Peyer's patch (tissue), 4 donors: ENCODE data around the gene ZER1. TPM values are rescaled to one million over a fixed set of nuclear protein-coding genes. Genes with fewer than 3 reads are reported as not detected.

Source experiments
- DNase-seq, 3 donors: peaks; one replicate each; pipeline ENCODE4 v3.0.0-alpha.2; 2017 to 2019
- H3K27ac ChIP-seq, 4 donors: fragments of 200-600 bp; sonication (generic); one replicate each; pipeline ENCODE4 v1.5.1; 2016 to 2019
- H3K27me3 ChIP-seq, 2 donors: fragments of 200-600 bp; sonication (generic); one replicate each; pipeline ENCODE4 v1.5.1; 2019
- H3K36me3 ChIP-seq, 3 donors: fragments of 200-600 bp; sonication (generic); one replicate each; pipeline ENCODE4 v1.5.1; 2016 to 2019
- H3K4me1 ChIP-seq, 4 donors: fragments of 200-600 bp; sonication (generic); one replicate each; pipeline ENCODE4 v1.5.1; 2016 to 2019
- H3K4me3 ChIP-seq, 4 donors: fragments of 200-600 bp; sonication (generic); 1 replicate in 3 of 4; 2 replicates in 1 of 4; pipeline ENCODE4 v1.5.1; 2016 to 2019; ENCODE audit warnings: mild to moderate bottlenecking in 1 of 4
- H3K9me3 ChIP-seq, 4 donors: fragments of 200-600 bp; sonication (generic); one replicate each; pipeline ENCODE4 v1.5.1; 2016 to 2019; ENCODE audit warnings: mild to moderate bottlenecking in 1 of 4
- POLR2A ChIP-seq, 2 donors: fragments of 450-650 bp; IDR thresholded peaks; one replicate each; pipeline ENCODE4 v1.5.1; 2017; ENCODE audit warnings: antibody characterized with exemption in 2 of 2, mild to moderate bottlenecking in 2 of 2, moderate library complexity in 2 of 2
- total RNA-seq, 4 donors: library from RNA; depleted of rRNA; stranded (reverse); fragments of >200 nt; gene quantifications; one replicate each; pipeline ENCODE4 v1.1.0, GENCODE V29; 2016
- TF ChIP-seq, protein P1 (sequence below), 6 experiments: fragments of 450-650 bp in 4 of 6; fragments of 200-600 bp in 2 of 6; sonication (generic) in 1 of 6; IDR thresholded peaks; one replicate each; pipeline ENCODE4 v1.5.1; 2017 to 2019; ENCODE audit warnings: antibody characterized with exemption in 6 of 6, mild to moderate bottlenecking in 3 of 6, moderate library complexity in 1 of 6

The ZER1 gene
- total RNA-seq, 4 donors from 2014 or later, result 83.1 to 114 (median 88.1) TPM

DNA sequence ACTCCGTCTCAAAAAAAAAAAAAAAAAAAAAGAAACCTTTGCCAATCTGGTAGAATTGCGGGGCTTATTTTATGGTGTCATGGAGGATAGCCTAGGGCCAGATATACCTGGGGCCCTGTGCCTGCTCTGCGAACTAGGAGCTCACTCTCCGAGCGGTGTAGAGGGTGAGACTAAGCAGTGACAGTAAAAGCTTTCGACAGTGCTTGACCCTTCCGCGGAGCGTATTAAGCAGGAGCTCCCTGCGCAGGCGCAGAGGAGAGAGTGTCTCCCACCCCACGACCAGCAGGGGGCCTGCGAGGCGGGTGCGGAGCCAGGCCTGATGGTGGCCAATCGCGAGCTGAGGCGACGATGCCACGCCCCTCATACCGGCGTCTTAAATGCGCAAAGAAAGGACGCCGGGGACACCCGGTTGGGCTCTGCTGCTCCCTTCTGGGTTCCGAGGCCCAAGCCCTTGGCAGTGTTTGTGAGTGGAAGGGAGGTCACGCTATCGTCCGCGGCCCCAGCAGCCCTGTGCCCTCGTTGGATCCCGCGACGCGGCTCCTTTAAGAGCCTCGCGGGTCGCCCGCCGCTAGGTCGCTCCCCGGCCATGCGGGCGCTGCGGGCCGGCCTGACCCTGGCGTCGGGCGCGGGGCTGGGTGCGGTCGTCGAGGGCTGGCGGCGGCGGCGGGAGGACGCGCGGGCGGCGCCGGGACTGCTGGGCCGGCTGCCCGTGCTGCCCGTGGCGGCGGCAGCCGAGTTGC is 46.5 kb upstream of the ZER1 start, which contains the start of gene ENDOG:
Gene ENDOG (plus strand): TSS at position 402 of the 740 bp plus-strand sequence. CDS start 185 bp downstream, at position 587.
- Histone ChIP-seq H3K9me3 (no peaks in the 10 kb centered on the region), H3K27ac (peak within 1 kb of the TSS; percentile 79 to 93 (median 86)), H3K4me1 (peaks cover 4 to 17% (median 8%) of the 10 kb centered on the region in 4 donors), H3K27me3 (no peaks in the 10 kb centered on the region), H3K4me3 (peak within 1 kb of the TSS; percentile 65 to 88 (median 85)), H3K36me3 (peaks cover 0 to 27% (median 0%) of the 10 kb centered on the region in 3 donors)
- DNase-seq, result peak; percentile 96 to 99 (median 98)
- TF ChIP-seq, protein P1, sequence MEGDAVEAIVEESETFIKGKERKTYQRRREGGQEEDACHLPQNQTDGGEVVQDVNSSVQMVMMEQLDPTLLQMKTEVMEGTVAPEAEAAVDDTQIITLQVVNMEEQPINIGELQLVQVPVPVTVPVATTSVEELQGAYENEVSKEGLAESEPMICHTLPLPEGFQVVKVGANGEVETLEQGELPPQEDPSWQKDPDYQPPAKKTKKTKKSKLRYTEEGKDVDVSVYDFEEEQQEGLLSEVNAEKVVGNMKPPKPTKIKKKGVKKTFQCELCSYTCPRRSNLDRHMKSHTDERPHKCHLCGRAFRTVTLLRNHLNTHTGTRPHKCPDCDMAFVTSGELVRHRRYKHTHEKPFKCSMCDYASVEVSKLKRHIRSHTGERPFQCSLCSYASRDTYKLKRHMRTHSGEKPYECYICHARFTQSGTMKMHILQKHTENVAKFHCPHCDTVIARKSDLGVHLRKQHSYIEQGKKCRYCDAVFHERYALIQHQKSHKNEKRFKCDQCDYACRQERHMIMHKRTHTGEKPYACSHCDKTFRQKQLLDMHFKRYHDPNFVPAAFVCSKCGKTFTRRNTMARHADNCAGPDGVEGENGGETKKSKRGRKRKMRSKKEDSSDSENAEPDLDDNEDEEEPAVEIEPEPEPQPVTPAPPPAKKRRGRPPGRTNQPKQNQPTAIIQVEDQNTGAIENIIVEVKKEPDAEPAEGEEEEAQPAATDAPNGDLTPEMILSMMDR (IDR thresholded peaks at IDR 0.05), result peak; percentile 97 to 100 (median 99)
- TF ChIP-seq POLR2A (IDR thresholded peaks at IDR 0.05), result peak; percentile 75 to 85

DNA sequence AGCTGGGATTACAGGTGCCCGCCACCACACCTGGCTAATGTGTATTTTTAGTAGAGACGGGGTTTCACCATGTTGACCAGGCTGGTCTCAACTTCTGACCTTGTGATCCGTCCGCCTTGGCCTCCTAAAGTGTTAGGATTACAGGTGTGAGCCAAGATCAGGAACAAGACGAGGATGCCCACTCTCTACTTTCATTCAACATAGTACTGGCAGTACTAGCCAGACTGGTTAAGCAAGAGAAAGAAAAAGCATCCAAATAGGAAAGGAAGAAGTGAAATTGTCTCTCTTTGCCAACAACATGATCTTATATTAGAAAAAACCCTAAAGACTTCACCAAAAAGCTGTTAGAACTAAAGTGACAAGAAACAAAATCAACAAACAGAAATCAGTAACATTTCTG is 39.1 kb upstream of the ZER1 start:
- DNase-seq, result no peak
- no peaks in the 10 kb centered on the region for H3K9me3 ChIP-seq
- H3K4me3 ChIP-seq, result no peak overlapping the region
- peaks cover 0 to 23% (median 0%) of the 10 kb centered on the region in 3 donors for H3K36me3 ChIP-seq
- no peaks in the 10 kb centered on the region for H3K4me1 ChIP-seq
- H3K27me3 ChIP-seq, result no peaks in the 10 kb centered on the region
- no peak overlapping the region for H3K27ac ChIP-seq
- TF ChIP-seq POLR2A (IDR thresholded peaks at IDR 0.05), result no peak
- TF ChIP-seq, protein P1 (IDR thresholded peaks at IDR 0.05), result no peak

DNA sequence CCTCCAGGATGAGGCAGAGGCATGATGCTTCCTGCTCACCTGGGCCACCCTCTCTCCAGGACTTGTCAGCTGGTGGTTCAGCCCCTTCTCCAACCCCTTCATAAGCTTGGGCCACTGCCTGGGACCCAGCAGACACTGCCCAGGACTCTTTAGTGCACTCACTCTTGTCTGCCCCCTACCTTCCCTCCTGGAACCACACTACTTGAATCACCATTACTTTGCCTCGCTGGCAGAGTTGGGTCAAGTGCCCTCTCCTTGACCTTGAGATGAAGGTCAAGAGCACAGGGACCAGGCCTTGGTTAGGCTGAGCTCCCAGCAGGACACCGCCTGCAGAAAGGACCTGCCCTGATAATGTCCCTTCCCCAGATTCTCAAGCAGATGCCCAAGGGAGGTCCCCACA is 38.1 kb upstream of the ZER1 start:
- TF ChIP-seq, protein P1 (IDR thresholded peaks at IDR 0.05), result no peak
- no peak for TF ChIP-seq POLR2A (IDR thresholded peaks at IDR 0.05)
- Histone ChIP-seq H3K4me1 (no peaks in the 10 kb centered on the region), H3K27ac (no peak overlapping the region), H3K4me3 (no peak overlapping the region), H3K36me3 (peaks cover 0 to 33% (median 0%) of the 10 kb centered on the region in 3 donors), H3K27me3 (no peaks in the 10 kb centered on the region), H3K9me3 (no peaks in the 10 kb centered on the region)
- no peak for DNase-seq

DNA sequence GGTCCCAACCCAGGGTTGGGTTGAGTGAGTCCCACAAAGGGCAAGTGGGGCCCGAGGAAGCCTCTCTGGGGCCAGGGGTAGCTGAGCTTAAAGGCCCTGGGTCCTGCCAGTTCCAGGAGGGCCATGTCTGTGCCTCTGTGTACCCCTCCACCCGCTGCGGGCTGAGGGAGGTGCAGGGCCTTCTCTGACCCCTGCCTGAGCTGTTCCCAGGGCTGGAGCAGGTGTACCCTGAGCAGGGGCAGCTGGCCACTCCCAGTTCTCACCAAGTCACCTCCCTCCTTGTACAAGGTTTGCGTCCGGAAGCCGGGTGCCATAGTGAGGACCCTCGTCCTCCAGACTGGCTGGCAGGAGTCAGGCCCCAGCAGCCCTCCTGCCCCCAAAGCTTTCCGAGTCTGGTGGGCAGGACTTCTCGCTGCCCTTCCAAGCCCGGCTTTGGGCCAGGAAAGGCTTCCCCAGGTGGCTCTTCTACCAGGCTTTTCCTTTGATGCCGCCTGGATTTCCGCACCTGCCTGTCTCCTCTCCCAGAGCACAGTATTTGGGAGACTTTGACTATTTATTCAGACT is 37.4 kb upstream of the ZER1 start:
- no peak overlapping the region for H3K4me3 ChIP-seq
- no peaks in the 10 kb centered on the region for H3K27me3 ChIP-seq
- H3K4me1 ChIP-seq, result no peaks in the 10 kb centered on the region
- H3K9me3 ChIP-seq, result no peaks in the 10 kb centered on the region
- no peak for DNase-seq
- no peak overlapping the region for H3K27ac ChIP-seq
- peaks cover 0 to 38% (median 0%) of the 10 kb centered on the region in 3 donors for H3K36me3 ChIP-seq
- TF ChIP-seq POLR2A (IDR thresholded peaks at IDR 0.05), result no peak
- TF ChIP-seq, protein P1 (IDR thresholded peaks at IDR 0.05), result no peak

DNA sequence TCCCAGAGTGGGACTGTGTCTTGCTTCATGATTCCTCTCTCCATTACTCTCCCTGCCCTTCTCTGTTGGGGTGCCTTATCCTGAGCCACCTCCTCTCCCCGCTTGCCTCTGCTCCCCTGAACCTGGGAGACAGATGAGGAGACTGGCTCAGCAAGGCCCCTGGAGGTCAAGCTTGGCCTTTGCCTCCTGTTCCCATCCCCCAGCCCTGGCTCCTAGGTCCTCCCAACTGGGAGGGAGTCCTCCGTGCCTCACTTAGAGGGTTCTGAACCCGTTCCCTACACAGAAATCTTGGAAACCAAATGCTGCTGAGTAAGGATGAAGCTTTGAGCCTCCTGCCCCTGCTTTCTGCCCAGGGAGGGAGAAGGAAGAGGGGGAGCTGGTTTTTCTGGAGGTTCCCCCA is 36.8 kb upstream of the ZER1 start:
- H3K36me3 ChIP-seq, result peaks cover 0 to 44% (median 0%) of the 10 kb centered on the region in 3 donors

More for the DNA sequence above, 36.8 kb upstream of the ZER1 start:
- no peak for TF ChIP-seq POLR2A (IDR thresholded peaks at IDR 0.05)
- TF ChIP-seq, protein P1 (IDR thresholded peaks at IDR 0.05), result no peak
- Histone ChIP-seq H3K27me3 (no peaks in the 10 kb centered on the region), H3K9me3 (no peaks in the 10 kb centered on the region), H3K27ac (no peak overlapping the region), H3K4me3 (no peak overlapping the region), H3K4me1 (no peaks in the 10 kb centered on the region)
- DNase-seq, result no peak
